Gastrocnemius medialis (tissue), 4 donors: ENCODE results near the gene ZNF783.

Source experiments
- CTCF ChIP-seq, 5 experiments: fragments of 450-650 bp in 3 of 5; fragments of 200-600 bp in 2 of 5; sonication (generic) in 2 of 5; IDR thresholded peaks in 4 of 5; conservative IDR thresholded peaks in 1 of 5; 1 replicate in 4 of 5; 2 replicates in 1 of 5; pipeline ENCODE4 v1.5.1; 2016 to 2019; ENCODE audit warnings: antibody characterized with exemption in 5 of 5, mild to moderate bottlenecking in 3 of 5, moderate library complexity in 3 of 5
- POLR2A ChIP-seq, 2 donors: fragments of 450-650 bp; IDR thresholded peaks; one replicate each; pipeline ENCODE4 v1.6.1; 2017; ENCODE audit warnings: antibody characterized with exemption in 2 of 2, mild to moderate bottlenecking in 2 of 2, moderate library complexity in 2 of 2

- TF ChIP-seq CTCF (IDR thresholded peaks at IDR 0.05 in 4 of 5, conservative IDR thresholded peaks at IDR 0.05 in 1 of 5) (no peak), POLR2A (IDR thresholded peaks at IDR 0.05) (no peak)
Measured at GRCh38 chr7:149279111-149279743, 17.2 kb downstream of the ZNF783 start.
